SK-N-MC (cell line): ENCODE measurements around the gene ASZ1.

ENCODE experiments used
- DNase-seq: peaks from one replicate; pipeline ENCODE4 v3.0.0-alpha.2; 2011; ENCODE audit warnings: low read depth, low spot score
- H3K27ac ChIP-seq: fragments of 200-600 bp; sonication (generic); 2 replicates; pipeline ENCODE4 v1.5.1; 2016; ENCODE audit warnings: mixed run types
- H3K36me3 ChIP-seq: fragments of 200-600 bp; sonication (generic); 2 replicates; pipeline ENCODE4 v1.6.1; 2017; ENCODE audit warnings: antibody characterized with exemption, low read length, mixed read lengths; ENCODE audit not compliant: insufficient read depth
- H3K4me3 ChIP-seq: fragments of 200-600 bp; sonication (generic); 2 replicates; pipeline ENCODE4 v1.5.1; 2016
- H3K9ac ChIP-seq: fragments of 200-600 bp; sonication (generic); 2 replicates; pipeline ENCODE4 v1.8.0; 2017; ENCODE audit warnings: mixed run types, mixed read lengths; ENCODE audit not compliant: insufficient read length
- H3K9me3 ChIP-seq: fragments of 200-600 bp; sonication (generic); 2 replicates; pipeline ENCODE4 v1.6.1; 2017; ENCODE audit warnings: low read depth, mild to moderate bottlenecking, antibody characterized with exemption, low read length, moderate library complexity, mixed read lengths
- EZH2 ChIP-seq: fragments of 200-600 bp; sonication (generic); IDR thresholded peaks from one replicate; pipeline ENCODE4 v1.6.1; 2017; ENCODE audit warnings: antibody characterized with exemption
- FOXP2 ChIP-seq: optimal IDR thresholded peaks from 2 replicates; pipeline ENCODE3; 2011; ENCODE audit warnings: mild to moderate bottlenecking, moderate library complexity; ENCODE audit not compliant: insufficient read depth; ENCODE audit errors: extremely low read length, control extremely low read depth
- POLR2AphosphoS5 ChIP-seq: IDR thresholded peaks from 2 replicates; pipeline ENCODE4 v1.6.1; 2012; ENCODE audit warnings: mild to moderate bottlenecking, low read depth, low read length, borderline replicate concordance

Gene ASZ1

DNA sequence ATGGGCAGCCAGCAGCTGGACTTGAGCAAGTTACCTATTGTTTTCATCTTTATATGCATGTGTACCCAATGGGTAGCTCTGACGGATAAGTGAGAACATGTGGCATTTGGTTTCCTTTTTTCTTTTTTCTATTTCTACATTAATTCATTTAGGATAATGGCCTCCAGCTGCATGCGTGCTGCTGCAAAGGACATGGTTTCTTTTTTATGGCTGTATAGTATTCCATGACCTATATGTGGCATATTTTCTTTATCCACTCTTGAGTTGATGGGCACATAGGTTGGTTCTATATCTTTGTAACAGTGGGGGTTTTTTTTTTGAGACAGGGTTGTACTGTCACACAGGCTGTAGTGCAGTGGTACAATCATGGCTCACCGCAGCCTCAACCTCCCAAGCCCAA, 37.4 kb downstream of the ASZ1 start:
- DNase-seq = no peak
- Histone ChIP-seq H3K27ac (no peak overlapping the region), H3K4me3 (no peak overlapping the region), H3K9ac (no peak overlapping the region), H3K9me3 (peaks cover 6% of the 10 kb centered on the region; the same call in 1 of the 2 replicates), H3K36me3 (no peaks in the 10 kb centered on the region)
- TF ChIP-seq POLR2AphosphoS5 (no peak), FOXP2 (no peak), EZH2 (no peak)

DNA sequence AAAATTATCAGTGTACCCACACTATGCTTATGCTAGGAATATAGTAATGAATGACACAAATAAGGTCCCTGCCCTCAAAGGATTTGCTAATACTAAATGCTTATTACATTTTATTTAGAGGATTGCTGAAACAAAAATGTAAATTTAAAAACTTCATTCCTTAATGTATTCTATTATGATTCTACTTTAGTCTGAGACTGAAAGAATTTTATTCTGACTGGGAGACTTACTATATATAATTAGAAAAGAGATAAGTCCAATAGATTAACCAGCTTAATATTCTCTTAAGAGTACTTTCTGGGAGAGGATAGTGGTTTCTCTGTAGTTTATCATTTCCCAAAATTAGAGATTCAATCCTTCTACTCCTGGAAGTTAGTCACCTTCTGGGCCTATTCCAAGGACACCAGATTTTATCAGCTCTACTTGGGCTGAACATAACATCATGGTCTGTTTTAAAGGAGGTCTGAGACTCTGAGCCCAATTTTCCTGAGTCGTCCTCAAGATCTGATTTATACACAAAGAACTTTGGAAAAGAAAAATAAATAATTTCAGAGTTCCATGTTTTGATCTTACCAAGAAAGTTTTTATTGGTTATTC, 41.1 kb downstream of the ASZ1 start:
- Histone ChIP-seq H3K36me3 (no peaks in the 10 kb centered on the region), H3K9me3 (peaks cover 6% of the 10 kb centered on the region; the same call in 1 of the 2 replicates), H3K4me3 (no peak overlapping the region), H3K9ac (no peak overlapping the region), H3K27ac (no peak overlapping the region)
- DNase-seq = no peak
- TF ChIP-seq FOXP2 = no peak
- no peak for TF ChIP-seq POLR2AphosphoS5
- no peak for TF ChIP-seq EZH2

DNA sequence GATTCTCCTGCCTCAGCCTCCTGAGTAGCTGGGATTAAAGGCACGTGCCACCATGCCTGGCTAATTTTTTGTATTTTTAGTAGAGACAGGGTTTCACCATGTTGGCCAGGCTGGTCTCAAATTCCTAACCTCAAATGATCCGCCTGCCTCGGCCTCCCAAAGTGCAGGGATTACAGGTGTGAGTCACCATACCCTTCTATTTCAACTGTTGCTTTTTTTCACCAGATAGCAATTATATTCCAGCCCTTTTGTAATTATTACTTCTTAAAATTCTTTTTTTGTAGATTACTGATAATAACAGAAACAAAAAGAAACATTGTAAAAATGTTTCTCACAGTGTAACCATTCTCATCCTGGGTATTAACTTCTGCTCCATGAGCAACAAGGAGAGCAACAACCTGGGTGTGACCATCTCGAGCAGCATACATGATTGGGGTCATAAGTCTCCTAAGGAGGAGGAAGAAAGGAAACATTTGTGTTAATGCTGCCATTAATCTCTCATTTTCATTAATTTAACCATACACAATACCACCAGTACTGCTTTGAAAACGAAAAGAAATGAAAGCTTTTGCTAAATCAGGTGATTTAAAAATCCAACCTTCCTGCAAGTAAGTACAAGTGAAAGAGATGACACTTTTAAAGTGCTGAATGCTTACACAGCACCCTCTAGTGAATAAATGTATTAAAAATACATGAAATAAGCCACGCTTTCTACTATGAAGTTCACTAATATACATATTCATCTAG, 41.8 kb downstream of the ASZ1 start:
- H3K9ac ChIP-seq = no peak overlapping the region
- peaks cover 6% of the 10 kb centered on the region; the same call in 1 of the 2 replicates for H3K9me3 ChIP-seq
- H3K4me3 ChIP-seq = 0 out of 2 replicates have a peak overlapping the region, but pooled peaks have one; percentile 15
- DNase-seq = no peak
- no peaks in the 10 kb centered on the region for H3K36me3 ChIP-seq
- TF ChIP-seq FOXP2 = no peak
- TF ChIP-seq POLR2AphosphoS5 = no peak
- no peak for TF ChIP-seq EZH2
- H3K27ac ChIP-seq = no peak overlapping the region

DNA sequence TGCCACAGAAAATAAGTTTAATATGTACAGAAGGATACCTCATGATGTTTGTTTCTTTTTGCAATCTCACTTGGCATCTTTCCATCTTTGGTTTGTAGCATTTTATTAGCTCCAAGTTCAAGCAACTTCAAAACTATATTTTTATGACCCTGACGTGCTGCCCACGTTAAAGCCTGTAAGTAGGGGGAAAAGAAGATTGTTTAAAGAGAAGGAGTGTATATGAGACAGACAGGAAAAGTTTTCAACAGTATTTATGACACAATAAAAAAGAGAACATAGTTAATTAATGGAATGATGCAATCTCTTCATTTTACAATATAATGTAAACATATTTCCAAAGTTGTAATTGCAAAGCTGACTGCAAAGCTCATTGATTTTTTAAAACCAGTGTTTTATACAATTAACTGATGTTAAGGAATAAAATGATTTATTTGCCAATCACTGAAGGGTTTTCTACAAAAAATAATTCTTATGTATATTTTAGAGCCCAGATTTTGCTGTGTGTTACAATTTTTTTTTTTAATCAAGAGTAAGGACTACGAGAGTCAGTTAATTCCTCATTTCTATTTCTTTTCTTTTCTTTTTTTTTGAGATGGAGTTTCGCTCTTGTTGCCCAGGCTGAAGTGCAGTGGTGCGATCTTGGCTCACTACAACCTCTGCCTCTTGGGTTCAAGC, 42.5 kb downstream of the ASZ1 start:
- H3K36me3 ChIP-seq = no peaks in the 10 kb centered on the region
- no peak overlapping the region for H3K9ac ChIP-seq
- peak overlapping the region; percentile 19 for H3K4me3 ChIP-seq
- peak overlapping the region; percentile 53 for H3K27ac ChIP-seq
- no peak for DNase-seq
- TF ChIP-seq POLR2AphosphoS5 = no peak
- TF ChIP-seq EZH2 = no peak
- no peak for TF ChIP-seq FOXP2
- peaks cover 6% of the 10 kb centered on the region; the same call in 1 of the 2 replicates for H3K9me3 ChIP-seq

DNA sequence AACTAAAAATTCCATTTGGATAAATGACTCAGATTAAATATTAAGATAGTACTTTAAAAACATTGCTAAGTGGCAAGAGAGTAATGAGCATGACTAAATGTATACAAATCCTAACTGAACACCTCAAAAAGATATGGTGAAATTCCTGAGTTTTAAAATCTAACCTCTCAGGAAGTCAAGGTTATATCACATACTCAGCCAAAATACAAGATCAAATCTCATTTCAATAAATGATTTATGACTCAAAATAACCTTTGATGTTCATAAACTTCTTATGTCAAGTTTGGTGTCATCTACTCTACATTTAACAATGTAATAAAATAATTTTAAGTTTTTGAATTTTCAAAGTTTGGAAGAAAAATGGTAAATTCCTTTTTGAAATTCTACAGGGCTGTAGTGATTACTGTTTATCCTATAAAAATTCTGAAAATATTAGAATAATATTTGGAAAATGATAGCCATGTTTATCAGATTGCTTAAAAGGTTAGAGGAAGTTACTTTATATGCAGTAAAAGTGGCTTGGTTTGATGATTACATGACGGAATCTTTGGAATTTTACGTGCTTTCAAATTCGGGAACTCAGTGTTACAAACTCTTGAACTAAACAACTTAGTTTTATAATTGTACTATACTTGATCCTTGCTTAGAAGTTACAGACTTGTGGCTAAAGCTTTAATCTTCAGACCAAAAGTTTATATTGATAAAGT, 43.7 kb downstream of the ASZ1 start:
- no peak for TF ChIP-seq POLR2AphosphoS5
- peak overlapping the region; percentile 19; the same call in 1 of the 2 replicates for H3K4me3 ChIP-seq
- H3K36me3 ChIP-seq = no peaks in the 10 kb centered on the region
- H3K9ac ChIP-seq = no peak overlapping the region
- H3K27ac ChIP-seq = peak overlapping the region; percentile 37; the same call in 1 of the 2 replicates
- DNase-seq = no peak
- H3K9me3 ChIP-seq = peaks cover 3% of the 10 kb centered on the region; the same call in 1 of the 2 replicates

DNA sequence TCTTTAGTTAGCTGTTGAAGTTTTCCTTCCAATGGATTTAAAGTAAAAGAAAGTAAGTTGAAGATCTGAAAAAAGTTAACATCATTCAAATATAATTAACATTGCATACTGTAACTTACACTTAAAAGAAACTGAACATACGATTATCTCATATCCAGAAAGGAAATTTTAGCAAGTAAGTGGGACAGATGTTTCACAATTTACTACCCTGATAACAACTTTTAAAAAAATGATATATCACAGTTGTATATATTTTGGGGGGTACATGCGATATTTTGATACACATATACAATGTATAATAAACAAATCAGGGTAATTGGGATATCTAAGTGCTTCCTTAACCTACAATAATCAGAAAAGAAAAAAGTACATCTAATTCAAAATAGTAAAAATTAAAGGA, 44.2 kb downstream of the ASZ1 start:
- Histone ChIP-seq H3K27ac (no peak overlapping the region), H3K9ac (no peak overlapping the region), H3K4me3 (no peak overlapping the region), H3K9me3 (no peaks in the 10 kb centered on the region), H3K36me3 (no peaks in the 10 kb centered on the region)
- TF ChIP-seq EZH2 (no peak), FOXP2 (no peak), POLR2AphosphoS5 (no peak)
- no peak for DNase-seq

DNA sequence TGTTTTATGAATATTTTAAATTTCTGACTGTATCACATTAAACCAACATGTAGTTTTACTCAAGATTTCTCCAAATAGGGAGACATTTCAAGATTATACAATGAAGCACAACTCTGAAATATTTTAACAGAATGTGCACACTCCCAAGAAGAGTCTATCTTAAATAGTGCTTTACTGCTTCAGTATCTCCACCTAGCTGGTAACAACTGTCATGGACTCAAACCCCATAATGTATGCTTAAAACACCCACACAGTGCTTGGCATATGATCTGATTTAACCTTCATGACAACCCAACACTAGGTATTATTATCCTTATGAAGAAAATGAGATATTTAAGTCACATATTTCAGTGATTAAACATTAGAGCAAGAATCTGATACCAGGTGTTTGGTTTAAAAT, 45.9 kb downstream of the ASZ1 start:
- no peak for DNase-seq
- no peak for TF ChIP-seq POLR2AphosphoS5
- no peak for TF ChIP-seq EZH2
- no peak for TF ChIP-seq FOXP2
- Histone ChIP-seq H3K4me3 (no peak overlapping the region), H3K36me3 (no peaks in the 10 kb centered on the region), H3K9me3 (no peaks in the 10 kb centered on the region), H3K27ac (no peak overlapping the region), H3K9ac (no peak overlapping the region)

DNA sequence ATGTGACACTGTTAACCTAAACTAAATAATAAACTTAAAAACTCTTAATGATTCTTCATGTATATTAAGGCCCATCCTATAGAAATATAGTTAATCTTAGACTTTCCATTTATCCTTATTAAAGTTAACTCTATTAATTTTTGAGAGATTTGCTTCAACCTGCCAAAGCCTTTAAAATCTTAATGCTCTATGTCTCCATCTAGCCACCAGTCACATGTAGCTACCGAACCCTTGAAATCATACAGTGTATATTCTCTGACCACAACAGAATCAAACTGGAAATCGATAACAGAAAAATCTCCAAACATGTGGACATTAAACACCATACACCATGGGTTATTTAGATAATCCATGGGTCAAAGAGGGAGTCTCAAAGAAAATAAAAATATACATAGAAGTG, 51.9 kb downstream of the ASZ1 start:
- TF ChIP-seq EZH2 (no peak), POLR2AphosphoS5 (no peak), FOXP2 (no peak)
- DNase-seq = no peak
- Histone ChIP-seq H3K4me3 (no peak overlapping the region), H3K9me3 (no peaks in the 10 kb centered on the region), H3K27ac (no peak overlapping the region), H3K9ac (no peak overlapping the region), H3K36me3 (no peaks in the 10 kb centered on the region)
